HCT116 (cell line): ENCODE measurements around the gene ZNF8. TPM values are rescaled to one million over a fixed set of nuclear protein-coding genes. Genes with fewer than 3 reads are reported as not detected.
A peak's percentile ranks its signal among the peaks of the same experiment; 100 is the strongest.

Experiments used
- ATAC-seq: fragments of 200-7000 bp; cut with Tn5 transposase; 2 replicates; pipeline ENCODE4 v1.9.1; 2020; ENCODE audit warnings: mild to moderate bottlenecking, moderate library complexity
- BruUV-seq: library from RNA; stranded (reverse); fragments of 400-500 nt; replicated peaks from 2 replicates; lab custom pipeline; 2021; lab: Mats Ljungman, UMichigan
- CTCF ChIA-PET: fragments of 300-600 bp; sonication (Branson Sonifier 250); formaldehyde crosslinking; loops from one replicate; lab custom pipeline; 2021; ENCODE audit warnings: antibody characterized with exemption; lab: Charles Lee
- POLR2A ChIA-PET: fragments of 300-600, 350-600 bp; sonication (Branson Sonifier 250); formaldehyde crosslinking; loops from one replicate; lab custom pipeline; 2021; ENCODE audit warnings: antibody characterized with exemption; lab: Charles Lee
- RAD21 ChIA-PET, 2 experiments: fragments of 300-600 bp; sonication (Branson Sonifier 250); formaldehyde crosslinking; loops; one replicate each; lab custom pipeline; 2023; ENCODE audit warnings: low total read pairs in 2 of 2; ENCODE audit not compliant: uncharacterized antibody in 2 of 2, unreplicated experiment in 2 of 2, low non-redundant PET in 1 of 2; lab: Charles Lee
- DNase-seq: peaks from one replicate; pipeline ENCODE4 v3.0.0-alpha.2; 2010; ENCODE audit warnings: low read depth, low spot score
- H2AFZ ChIP-seq: fragments of 200-600 bp; shearing (Covaris generic), sonication (generic); 2 replicates; pipeline ENCODE4 v1.6.1; 2017; ENCODE audit warnings: low read depth, mixed run types, mixed read lengths, antibody characterized with exemption, low read length; ENCODE audit not compliant: poor library complexity, severe bottlenecking
- H3K27ac ChIP-seq: 2 replicates; pipeline ENCODE4 v1.5.1; 2012; ENCODE audit warnings: low read depth, low read length
- H3K27me3 ChIP-seq: fragments of 200-600 bp; sonication (generic); 2 replicates; pipeline ENCODE4 v1.6.1; 2016; ENCODE audit warnings: mixed run types, low read length, mixed read lengths; ENCODE audit not compliant: insufficient read depth
- H3K36me3 ChIP-seq, 2 experiments: fragments of 200-500 bp in 1 of 2; fragments of 200-600 bp in 1 of 2; sonication (Bioruptor generic) in 1 of 2; sonication (generic) in 1 of 2; 2 replicates each; pipeline versions ENCODE4 v1.5.1 to v1.6.1; 2014 to 2016; ENCODE audit warnings: low read length in 2 of 2, inconsistent platforms in 1 of 2, mixed read lengths in 1 of 2, mixed run types in 1 of 2; ENCODE audit not compliant: insufficient read depth in 2 of 2, control insufficient read depth in 1 of 2
- H3K4me1 ChIP-seq, 2 experiments: fragments of 200-600 bp in 1 of 2; sonication (generic) in 1 of 2; 2 replicates each; pipeline versions ENCODE4 v1.5.1 to v1.6.1; 2012 to 2017; ENCODE audit warnings: low read length in 2 of 2, inconsistent platforms in 1 of 2, mild to moderate bottlenecking in 1 of 2, mixed read lengths in 1 of 2, mixed run types in 1 of 2, moderate library complexity in 1 of 2; ENCODE audit not compliant: insufficient read depth in 2 of 2, control insufficient read depth in 1 of 2
- H3K4me2 ChIP-seq: fragments of 200-600 bp; sonication (generic); 2 replicates; pipeline ENCODE4 v1.6.1; 2017; ENCODE audit warnings: mixed run types, low read length, mixed read lengths
- H3K4me3 ChIP-seq, 2 experiments: fragments of 200-600 bp in 1 of 2; sonication (generic) in 1 of 2; replicated peaks in 1 of 2; 2 replicates each; pipeline ENCODE4 v1.5.1; 2011 to 2016; ENCODE audit warnings: low read length in 2 of 2, control low read depth in 1 of 2, low read depth in 1 of 2, mild to moderate bottlenecking in 1 of 2, mixed read lengths in 1 of 2, mixed run types in 1 of 2
- H3K79me2 ChIP-seq: fragments of 200-600 bp; sonication (generic); 2 replicates; pipeline ENCODE4 v1.6.1; 2017; ENCODE audit warnings: mild to moderate bottlenecking, mixed run types, low read length, moderate library complexity, mixed read lengths; ENCODE audit not compliant: insufficient read depth
- H3K9ac ChIP-seq: fragments of 200-600 bp; sonication (generic); 2 replicates; pipeline ENCODE4 v1.6.1; 2016; ENCODE audit warnings: low read length, mixed read lengths
- H3K9me2 ChIP-seq: fragments of 200-600 bp; sonication (generic), shearing (Covaris generic); 2 replicates; pipeline ENCODE4 v1.6.1; 2017; ENCODE audit warnings: mixed run types, mild to moderate bottlenecking, moderate library complexity; ENCODE audit not compliant: insufficient read depth
- H3K9me3 ChIP-seq, 2 experiments: fragments of 200-500 bp in 1 of 2; fragments of 200-600 bp in 1 of 2; sonication (Bioruptor generic) in 1 of 2; sonication (generic) in 1 of 2; 2 replicates each; pipeline ENCODE4 v1.6.1; 2014 to 2017; ENCODE audit warnings: low read length in 2 of 2, mixed read lengths in 2 of 2, inconsistent platforms in 1 of 2, low read depth in 1 of 2, mild to moderate bottlenecking in 1 of 2, mixed run types in 1 of 2, moderate library complexity in 1 of 2; ENCODE audit not compliant: control insufficient read depth in 1 of 2, insufficient read depth in 1 of 2
- H4K20me1 ChIP-seq: fragments of 200-600 bp; sonication (generic), shearing (Covaris generic); 2 replicates; pipeline ENCODE4 v1.6.1; 2017; ENCODE audit warnings: mixed run types, mild to moderate bottlenecking, moderate library complexity; ENCODE audit not compliant: insufficient read depth
- ELF1 ChIP-seq: IDR thresholded peaks from 2 replicates; pipeline ENCODE4 v1.6.1; 2012; ENCODE audit warnings: low read depth, borderline replicate concordance
- POLR2A ChIP-seq: IDR thresholded peaks from 2 replicates; pipeline ENCODE4 v1.7.0; 2011; ENCODE audit warnings: borderline replicate concordance; ENCODE audit not compliant: insufficient read depth, insufficient read length; ENCODE audit errors: extremely low read depth
- intact Hi-C: fragments of 100-400 bp; cut with micrococcal nuclease; formaldehyde crosslinking; loops from 2 replicates; pipeline ENCODE4 v1.10.0; 2022
- total RNA-seq: library from RNA; stranded (reverse); gene quantifications from one replicate; pipeline ENCODE4 v1.2.1, GENCODE V29; 2021; ENCODE audit not compliant: unreplicated experiment
- TF ChIP-seq, protein P1 (sequence below): IDR thresholded peaks from 2 replicates; pipeline ENCODE4 v1.6.1; 2012
- TF ChIP-seq, protein P2 (sequence below): IDR thresholded peaks from 2 replicates; pipeline ENCODE4 v1.6.1; 2012

Gene ZNF8
- total RNA-seq, 1 experiment from 2014 or later = 6.4 TPM

DNA sequence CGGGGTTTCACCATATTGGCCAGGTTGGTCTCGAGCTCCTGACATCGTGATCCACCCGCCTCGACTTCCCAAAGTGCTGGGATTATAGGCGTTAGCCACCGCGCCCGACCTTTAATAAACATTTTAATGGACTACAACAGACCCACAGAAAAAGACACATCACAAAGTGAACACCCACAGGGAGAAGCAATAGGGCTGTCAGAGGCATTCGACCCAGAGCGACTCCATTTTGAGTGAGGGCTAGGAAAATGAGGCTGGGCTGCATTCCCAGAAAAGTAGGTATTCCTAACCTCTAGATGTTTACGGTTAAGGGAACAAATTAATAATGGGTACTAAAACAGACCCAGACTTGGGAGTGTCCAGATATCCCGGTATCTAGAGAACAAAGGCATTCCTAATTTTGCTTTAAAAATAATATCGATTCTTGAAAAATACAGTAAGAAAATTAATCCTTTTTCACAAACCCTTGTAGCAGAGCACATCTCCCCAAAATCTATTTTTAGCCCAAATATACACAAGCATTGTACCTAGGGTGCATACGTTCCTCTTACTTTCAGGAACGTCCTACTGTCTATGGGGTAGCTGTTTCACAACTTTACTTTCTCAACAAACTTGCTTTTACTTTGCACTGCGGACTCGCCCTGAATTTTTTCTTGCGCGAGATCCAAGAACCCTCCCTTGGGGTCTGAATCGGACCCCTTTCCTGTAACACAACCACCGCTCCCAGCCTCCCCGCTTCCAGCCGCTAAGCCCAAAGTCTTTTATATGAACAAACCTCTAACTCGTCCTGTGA, 811 bp upstream of the ZNF8 start:
- intact Hi-C loops = no loop called here
- Histone ChIP-seq H3K27ac (peak overlapping the region; percentile 74), H3K9me3 (peaks cover 0 to 16% of the 10 kb centered on the region in 2 experiments; a peak in 2 of 4 replicates), H3K4me2 (peak overlapping the region; percentile 87), H3K27me3 (no peaks in the 10 kb centered on the region), H3K4me3 (peak overlapping the region; percentile 81 to 83), H2AFZ (no peak overlapping the region), H3K9ac (peak overlapping the region; percentile 83), H3K4me1 (peaks cover 4 to 23% of the 10 kb centered on the region in 2 experiments; a peak in 3 of 4 replicates), H4K20me1 (no peaks in the 10 kb centered on the region), H3K9me2 (no peaks in the 10 kb centered on the region), H3K36me3 (peaks cover 2 to 17% of the 10 kb centered on the region in 2 experiments; a peak in 2 of 4 replicates), H3K79me2 (peaks cover 35% of the 10 kb centered on the region)
- ChIA-PET POLR2A (interaction anchor here (1.5 kb wide), 1 partner anchor 95 kb away, joined by 4 read pairs; the partner anchor contains the start of gene ZNF274), CTCF (interaction anchor here (0.9 kb wide), 1 partner anchor 49 kb away, joined by 3 read pairs; the partner anchor contains the start of gene ZNF544), RAD21 (interaction anchor here (0.6 to 0.8 kb wide), 2 partner anchors 38 to 85 kb away, joined by 3 to 9 read pairs; partner anchors contain the start of gene ZNF497 (in 1 of the 2))
- TF ChIP-seq, protein P1, sequence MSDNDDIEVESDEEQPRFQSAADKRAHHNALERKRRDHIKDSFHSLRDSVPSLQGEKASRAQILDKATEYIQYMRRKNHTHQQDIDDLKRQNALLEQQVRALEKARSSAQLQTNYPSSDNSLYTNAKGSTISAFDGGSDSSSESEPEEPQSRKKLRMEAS = no peak
- DNase-seq = no peak
- TSS peak; percentile 53 for BruUV-seq
- no peak for ATAC-seq

DNA sequence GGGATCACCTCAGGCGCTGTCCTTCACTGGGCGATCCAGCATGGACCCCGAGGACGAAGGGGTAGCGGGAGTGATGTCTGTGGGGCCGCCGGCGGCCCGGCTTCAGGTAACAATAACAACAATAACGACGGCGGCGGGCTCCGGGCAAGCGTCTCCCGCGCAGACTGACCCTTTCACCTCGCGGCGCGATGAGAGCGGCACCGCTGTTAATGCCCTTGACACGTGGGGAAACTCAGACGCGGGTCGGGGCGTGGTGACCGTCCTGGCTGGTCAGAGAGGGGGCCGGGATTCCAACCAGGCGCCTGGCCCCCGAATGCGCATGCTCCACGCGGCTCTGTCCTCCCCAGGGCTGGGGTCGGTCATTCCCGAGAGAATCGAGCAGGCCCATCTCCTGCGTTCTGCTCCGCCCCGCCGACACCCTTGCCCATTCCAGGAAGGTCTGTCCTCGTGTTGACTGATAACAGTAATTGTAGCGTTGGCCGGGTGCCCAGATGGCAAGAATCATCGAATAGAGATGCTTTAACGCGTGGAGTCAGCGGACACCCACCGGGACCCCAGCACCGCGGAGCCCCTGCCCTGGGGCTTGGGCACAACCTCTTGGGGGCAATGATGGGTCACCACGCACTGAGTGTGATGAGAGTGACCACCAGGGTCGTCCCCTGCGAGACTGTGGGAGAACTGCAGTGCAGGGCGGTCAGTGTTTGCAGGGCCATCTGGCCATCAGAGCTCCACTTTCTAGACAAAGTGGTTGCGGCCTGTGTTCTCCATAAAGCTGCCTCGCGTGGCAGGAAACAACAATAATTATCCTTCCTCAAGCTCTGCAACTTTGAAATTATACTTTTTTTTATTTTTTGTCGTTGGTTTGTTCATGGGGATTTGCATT, 528 bp downstream of the ZNF8 start:
- Histone ChIP-seq H3K9me2 (no peaks in the 10 kb centered on the region), H3K36me3 (peaks cover 2 to 17% of the 10 kb centered on the region in 2 experiments; a peak in 2 of 4 replicates), H3K4me2 (peak overlapping the region; percentile 87), H4K20me1 (no peaks in the 10 kb centered on the region), H3K27ac (peak overlapping the region; percentile 74), H3K4me1 (peaks cover 4 to 23% of the 10 kb centered on the region in 2 experiments; a peak in 3 of 4 replicates), H2AFZ (no peak overlapping the region), H3K4me3 (peak overlapping the region; percentile 81 to 83), H3K27me3 (no peaks in the 10 kb centered on the region), H3K9me3 (peaks cover 0 to 11% of the 10 kb centered on the region in 2 experiments; a peak in 2 of 4 replicates), H3K79me2 (peaks cover 40% of the 10 kb centered on the region), H3K9ac (peak overlapping the region; percentile 83)
- RAD21 ChIA-PET = interaction anchor here in 1 of 2 experiments (0.8 kb wide), 1 partner anchor 83 kb away, joined by 9 read pairs; the partner anchor contains the start of gene ZNF497
- ATAC-seq (peak; percentile 60), DNase-seq (no peak)
- CTCF ChIA-PET = no interaction called here
- no peak for TF ChIP-seq ELF1
- TF ChIP-seq, protein P1 = peak; percentile 41
- TF ChIP-seq POLR2A = peak; percentile 58
- TF ChIP-seq, protein P2, sequence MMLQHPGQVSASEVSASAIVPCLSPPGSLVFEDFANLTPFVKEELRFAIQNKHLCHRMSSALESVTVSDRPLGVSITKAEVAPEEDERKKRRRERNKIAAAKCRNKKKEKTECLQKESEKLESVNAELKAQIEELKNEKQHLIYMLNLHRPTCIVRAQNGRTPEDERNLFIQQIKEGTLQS = no peak
- intact Hi-C loops = no loop called here
- TSS peak; percentile 65 for BruUV-seq
- POLR2A ChIA-PET = interaction anchor here (1.5 kb wide), 1 partner anchor 96 kb away, joined by 4 read pairs; the partner anchor contains the start of gene ZNF274
